ENCODE measurements around the gene AFAP1L1. TPM values are rescaled to one million over a fixed set of nuclear protein-coding genes. Genes with fewer than 3 reads are reported as not detected.

Gene AFAP1L1
- total and polyA plus RNA-seq, 9 of the 15 experiments (the other 6 are each of a cell fraction or from before 2014, with no cell fraction given) = 0.01 to 0.12 (median 0.03) TPM; not detected in 4

- TF ChIP-seq LCOR (CRISPR knock-in tag; IDR thresholded peaks at IDR 0.05) = no peak
- no peak for TF ChIP-seq BRD9 (IDR thresholded peaks at IDR 0.05; ENCODE audit: low read depth, partially characterized antibody)
- TF ChIP-seq PRPF4 (IDR thresholded peaks at IDR 0.05; ENCODE audit: insufficient read depth, low read depth, low read length, poor library complexity, severe bottlenecking) = no peak
- no peak for TF ChIP-seq ILF3 (IDR thresholded peaks at IDR 0.05; ENCODE audit: borderline replicate concordance)
- TF ChIP-seq MLX (CRISPR knock-in tag; conservative IDR thresholded peaks at IDR 0.05) = no peak
- no peak for TF ChIP-seq GABPA (tag; conservative IDR thresholded peaks at IDR 0.05; ENCODE audit: low read depth)
- TF ChIP-seq ZNF277 (CRISPR knock-in tag; IDR thresholded peaks at IDR 0.05; ENCODE audit: borderline replicate concordance) = no peak
- no peak for TF ChIP-seq LARP7 (IDR thresholded peaks at IDR 0.05)
- no peak for TF ChIP-seq ATF1 (CRISPR knock-in tag; IDR thresholded peaks at IDR 0.05)
- no peak for TF ChIP-seq ATF1 (tag; IDR thresholded peaks at IDR 0.05)
- TF ChIP-seq HLTF (IDR thresholded peaks at IDR 0.05) = no peak
- TF ChIP-seq HDAC3 (IDR thresholded peaks at IDR 0.05; ENCODE audit: borderline replicate concordance, partially characterized antibody) = no peak
These were observed 17.6 kb downstream of the AFAP1L1 start (continued) for GRCh38 chr5:149289301-149289700.

Data from K562 (cell line).